Neural progenitor cell (in vitro differentiated cells): ENCODE results near the gene ATL3. TPM values are rescaled to one million over a fixed set of nuclear protein-coding genes. Genes with fewer than 3 reads are reported as not detected.

Source experiments
- DNase-seq: peaks from one replicate; pipeline ENCODE4 v3.0.0-alpha.2; 2016; ENCODE audit warnings: low spot score
- H2AFZ ChIP-seq: fragments of 200-600 bp; sonication (generic); replicated peaks from 2 replicates; pipeline ENCODE4 v1.6.1; 2016; ENCODE audit warnings: antibody characterized with exemption
- H3F3A ChIP-seq: fragments of 200-600 bp; sonication (generic); 2 replicates; pipeline ENCODE4 v1.6.1; 2016; ENCODE audit warnings: antibody characterized with exemption, low read depth
- H3K27ac ChIP-seq: fragments of 200-600 bp; sonication (generic); 2 replicates; pipeline ENCODE4 v1.5.1; 2016; ENCODE audit warnings: mild to moderate bottlenecking
- H3K27me3 ChIP-seq: fragments of 200-600 bp; sonication (generic); 2 replicates; pipeline ENCODE4 v1.6.1; 2016; ENCODE audit warnings: mild to moderate bottlenecking, moderate library complexity
- H3K36me3 ChIP-seq: fragments of 200-600 bp; sonication (generic); 2 replicates; pipeline ENCODE4 v1.5.1; 2016
- H3K4me1 ChIP-seq: fragments of 200-600 bp; sonication (generic); 2 replicates; pipeline ENCODE4 v1.6.1; 2016; ENCODE audit warnings: mixed run types
- H3K4me2 ChIP-seq: fragments of 200-600 bp; sonication (generic); 2 replicates; pipeline ENCODE4 v1.6.1; 2016
- H3K4me3 ChIP-seq: fragments of 200-600 bp; sonication (generic); 2 replicates; pipeline ENCODE4 v1.5.1; 2016
- H3K79me2 ChIP-seq: fragments of 200-600 bp; sonication (generic); 2 replicates; pipeline ENCODE4 v1.6.1; 2016; ENCODE audit warnings: low read depth
- H3K9ac ChIP-seq: fragments of 200-600 bp; sonication (generic); 2 replicates; pipeline ENCODE4 v1.6.1; 2016
- H3K9me3 ChIP-seq: fragments of 200-600 bp; sonication (generic); 2 replicates; pipeline ENCODE4 v1.5.1; 2016; ENCODE audit warnings: low read depth
- H4K20me1 ChIP-seq: fragments of 200-600 bp; sonication (generic); 2 replicates; pipeline ENCODE4 v1.6.1; 2016; ENCODE audit warnings: low read depth
- H3K27ac Mint-ChIP-seq: 3 replicates; pipeline ENCODE4 v1.8.0; 2021; ENCODE audit warnings: mixed read lengths
- H3K27me3 Mint-ChIP-seq: 2 replicates; pipeline ENCODE4 v1.8.0; 2022; ENCODE audit warnings: low read depth, mild to moderate bottlenecking, inconsistent platforms, moderate library complexity, mixed read lengths; ENCODE audit not compliant: insufficient read depth
- H3K36me3 Mint-ChIP-seq: 3 replicates; pipeline ENCODE4 v1.8.0; 2021; ENCODE audit warnings: mixed read lengths
- H3K4me1 Mint-ChIP-seq: 3 replicates; pipeline ENCODE4 v1.8.0; 2021; ENCODE audit warnings: mixed read lengths
- H3K4me3 Mint-ChIP-seq: 3 replicates; pipeline ENCODE4 v1.8.0; 2021; ENCODE audit warnings: mild to moderate bottlenecking, moderate library complexity, mixed read lengths
- H3K9me3 Mint-ChIP-seq: 3 replicates; pipeline ENCODE4 v1.8.0; 2020; ENCODE audit warnings: mixed read lengths
- EZH2 ChIP-seq: fragments of 200-600 bp; sonication (generic); IDR thresholded peaks from 2 replicates; pipeline ENCODE4 v1.6.1; 2017; ENCODE audit warnings: antibody characterized with exemption, mild to moderate bottlenecking, moderate library complexity
- small RNA-seq: library from RNA; depleted of rRNA; stranded (forward); fragments of <200 nt; gene quantifications from one replicate; pipeline ENCODE3, GENCODE V24; 2015
- total RNA-seq: library from RNA; depleted of rRNA; stranded (reverse); fragments of >200 nt; gene quantifications from 2 replicates; pipeline ENCODE4 v1.2.3, GENCODE V29; 2015; ENCODE audit warnings: low replicate concordance

ATL3 gene
- total RNA-seq, 1 donor from 2014 or later = 19.5 TPM

DNA sequence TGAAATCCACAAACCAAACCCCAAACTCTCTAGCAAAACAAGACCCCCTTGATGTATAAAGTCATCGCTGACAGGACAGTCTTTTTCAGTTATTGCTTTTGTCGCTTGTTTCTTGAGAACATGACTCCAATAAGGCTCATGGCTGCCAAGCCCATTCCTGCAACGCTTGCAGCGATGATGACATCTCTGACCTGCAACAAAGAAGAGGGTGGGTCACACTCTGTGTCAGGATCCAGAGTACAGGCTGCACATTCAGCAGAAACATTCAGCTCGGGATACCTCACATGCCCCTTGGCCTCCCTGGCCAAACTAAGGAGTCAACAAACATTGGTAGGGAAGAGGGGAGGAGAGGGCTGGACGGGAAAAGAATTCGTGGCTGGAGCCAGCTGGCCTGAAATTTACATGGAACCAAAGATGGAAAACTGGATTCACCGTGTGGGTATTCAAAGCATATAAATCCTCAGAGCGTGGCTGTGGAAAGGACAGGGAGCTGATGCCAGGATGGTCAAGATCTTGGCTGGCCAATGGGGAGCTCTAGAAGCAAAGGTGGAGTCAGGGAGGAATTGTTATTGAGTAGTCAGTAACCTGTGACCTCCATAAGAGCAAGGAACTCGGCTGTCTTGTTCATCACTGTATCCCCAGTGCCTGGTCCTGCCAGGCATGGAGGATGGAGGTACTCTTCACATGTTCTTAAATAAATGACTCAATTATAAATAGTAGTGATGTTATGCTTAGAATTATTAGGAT, 96.1 kb downstream of the ATL3 start:
- Mint-ChIP-seq H3K9me3 (peaks cover 8% of the 10 kb centered on the region), H3K4me1 (peaks cover 13% of the 10 kb centered on the region), H3K36me3 (no peaks in the 10 kb centered on the region), H3K4me3 (no peak overlapping the region), H3K27me3 (peaks cover 4% of the 10 kb centered on the region), H3K27ac (no peak overlapping the region)
- Histone ChIP-seq H3K9me3 (no peaks in the 10 kb centered on the region), H3K79me2 (no peaks in the 10 kb centered on the region), H4K20me1 (no peaks in the 10 kb centered on the region), H3K36me3 (no peaks in the 10 kb centered on the region), H3K4me2 (no peak overlapping the region), H3K4me1 (no peaks in the 10 kb centered on the region), H3K9ac (no peak overlapping the region), H3F3A (no peaks in the 10 kb centered on the region), H3K4me3 (no peak overlapping the region), H3K27ac (no peak overlapping the region), H3K27me3 (no peaks in the 10 kb centered on the region), H2AFZ (peak overlapping the region; percentile 8)
- no peak for TF ChIP-seq EZH2
- no peak for DNase-seq

Small RNA genes lying within 50 kb of the gene (small RNA-seq; reads per million reads assigned to genes)
- gene AP000753.3 = not detected

Other genes starting within 250 kb of the ATL3 start
- 0.77 TPM in 1 of 2 replicates, not detected in the other for gene PLAAT5, start 180.2 kb downstream of the ATL3 start, total RNA-seq
- gene LGALS12, start 165.3 kb downstream of the ATL3 start, total RNA-seq = not detected in 2 replicates
- gene PLAAT4, start 134.6 kb downstream of the ATL3 start, total RNA-seq = not detected in 2 replicates
- not detected in 2 replicates for gene PLAAT2, start 108.0 kb downstream of the ATL3 start, total RNA-seq
- gene PLAAT3, start 56.9 kb downstream of the ATL3 start, total RNA-seq = 4.6 and 8.0 TPM in 2 replicates
- gene RTN3, start 10.1 kb upstream of the ATL3 start, total RNA-seq = 279 and 281 TPM in 2 replicates
- gene ZFTA, start 97.4 kb upstream of the ATL3 start, total RNA-seq = 22.5 and 42.6 TPM in 2 replicates
- gene SPINDOC, start 142.1 kb upstream of the ATL3 start, total RNA-seq = 27.2 and 80.0 TPM in 2 replicates
- 23.0 and 25.4 TPM in 2 replicates for gene MARK2, start 167.7 kb upstream of the ATL3 start, total RNA-seq
- 70.6 and 139 TPM in 2 replicates for gene RCOR2, start 245.8 kb upstream of the ATL3 start, total RNA-seq